ENCODE measurements around the gene GPANK1.

DNA sequence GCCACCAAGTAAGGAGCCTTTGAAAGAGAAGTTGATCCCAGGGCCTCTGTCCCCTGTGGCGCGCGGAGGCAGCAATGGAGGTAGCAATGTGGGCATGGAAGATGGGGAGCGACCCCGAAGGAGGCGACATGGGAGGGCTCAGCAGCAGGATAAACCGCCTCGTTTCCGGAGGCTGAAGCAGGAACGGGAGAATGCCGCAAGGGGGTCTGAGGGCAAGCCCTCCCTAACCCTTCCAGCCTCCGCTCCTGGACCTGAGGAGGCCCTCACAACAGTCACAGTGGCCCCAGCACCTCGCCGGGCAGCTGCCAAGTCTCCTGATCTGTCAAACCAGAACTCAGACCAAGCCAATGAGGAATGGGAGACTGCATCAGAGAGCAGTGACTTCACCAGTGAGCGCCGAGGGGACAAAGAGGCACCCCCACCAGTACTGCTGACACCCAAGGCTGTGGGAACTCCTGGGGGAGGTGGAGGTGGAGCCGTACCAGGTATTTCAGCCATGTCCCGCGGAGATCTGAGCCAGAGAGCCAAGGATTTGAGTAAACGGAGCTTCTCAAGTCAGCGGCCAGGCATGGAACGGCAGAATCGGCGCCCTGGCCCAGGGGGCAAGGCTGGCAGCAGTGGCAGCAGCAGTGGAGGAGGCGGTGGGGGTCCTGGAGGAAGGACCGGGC lies 32.4 kb downstream of the GPANK1 start:
- TF ChIP-seq, protein P1, sequence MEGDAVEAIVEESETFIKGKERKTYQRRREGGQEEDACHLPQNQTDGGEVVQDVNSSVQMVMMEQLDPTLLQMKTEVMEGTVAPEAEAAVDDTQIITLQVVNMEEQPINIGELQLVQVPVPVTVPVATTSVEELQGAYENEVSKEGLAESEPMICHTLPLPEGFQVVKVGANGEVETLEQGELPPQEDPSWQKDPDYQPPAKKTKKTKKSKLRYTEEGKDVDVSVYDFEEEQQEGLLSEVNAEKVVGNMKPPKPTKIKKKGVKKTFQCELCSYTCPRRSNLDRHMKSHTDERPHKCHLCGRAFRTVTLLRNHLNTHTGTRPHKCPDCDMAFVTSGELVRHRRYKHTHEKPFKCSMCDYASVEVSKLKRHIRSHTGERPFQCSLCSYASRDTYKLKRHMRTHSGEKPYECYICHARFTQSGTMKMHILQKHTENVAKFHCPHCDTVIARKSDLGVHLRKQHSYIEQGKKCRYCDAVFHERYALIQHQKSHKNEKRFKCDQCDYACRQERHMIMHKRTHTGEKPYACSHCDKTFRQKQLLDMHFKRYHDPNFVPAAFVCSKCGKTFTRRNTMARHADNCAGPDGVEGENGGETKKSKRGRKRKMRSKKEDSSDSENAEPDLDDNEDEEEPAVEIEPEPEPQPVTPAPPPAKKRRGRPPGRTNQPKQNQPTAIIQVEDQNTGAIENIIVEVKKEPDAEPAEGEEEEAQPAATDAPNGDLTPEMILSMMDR (IDR thresholded peaks at IDR 0.05; ENCODE audit: low read length): no peak
- no peak for TF ChIP-seq EZH2 (IDR thresholded peaks at IDR 0.05; ENCODE audit: borderline replicate concordance, low read length)
